Measurements from ENCODE around the gene GDA.
A peak's percentile ranks its signal among the peaks of the same experiment; 100 is the strongest.

- TF ChIP-seq, protein P1, sequence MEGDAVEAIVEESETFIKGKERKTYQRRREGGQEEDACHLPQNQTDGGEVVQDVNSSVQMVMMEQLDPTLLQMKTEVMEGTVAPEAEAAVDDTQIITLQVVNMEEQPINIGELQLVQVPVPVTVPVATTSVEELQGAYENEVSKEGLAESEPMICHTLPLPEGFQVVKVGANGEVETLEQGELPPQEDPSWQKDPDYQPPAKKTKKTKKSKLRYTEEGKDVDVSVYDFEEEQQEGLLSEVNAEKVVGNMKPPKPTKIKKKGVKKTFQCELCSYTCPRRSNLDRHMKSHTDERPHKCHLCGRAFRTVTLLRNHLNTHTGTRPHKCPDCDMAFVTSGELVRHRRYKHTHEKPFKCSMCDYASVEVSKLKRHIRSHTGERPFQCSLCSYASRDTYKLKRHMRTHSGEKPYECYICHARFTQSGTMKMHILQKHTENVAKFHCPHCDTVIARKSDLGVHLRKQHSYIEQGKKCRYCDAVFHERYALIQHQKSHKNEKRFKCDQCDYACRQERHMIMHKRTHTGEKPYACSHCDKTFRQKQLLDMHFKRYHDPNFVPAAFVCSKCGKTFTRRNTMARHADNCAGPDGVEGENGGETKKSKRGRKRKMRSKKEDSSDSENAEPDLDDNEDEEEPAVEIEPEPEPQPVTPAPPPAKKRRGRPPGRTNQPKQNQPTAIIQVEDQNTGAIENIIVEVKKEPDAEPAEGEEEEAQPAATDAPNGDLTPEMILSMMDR (IDR thresholded peaks at IDR 0.05; ENCODE audit: insufficient read depth, low read depth, low read length) = peak; percentile 94
- TF ChIP-seq EZH2 (IDR thresholded peaks at IDR 0.05; ENCODE audit: insufficient read depth, low read length) = no peak
These were observed 122.6 kb downstream of the GDA start for GRCh38 chr9:72271613-72272478.
